ENCODE measurements around the gene KIRREL3.

GRCh38 chr11:126878913-126879482 is 121.6 kb downstream of the KIRREL3 start:
- TF ChIP-seq CTCF (IDR thresholded peaks at IDR 0.05) (no peak), REST (IDR thresholded peaks at IDR 0.05; ENCODE audit: low read depth, low read length) (no peak)

Measured in SK-N-SH (cell line).